Eye (tissue), 1 donor: Measurements from ENCODE around the gene PDPN.
"Not testable (repeated sequence)": the region's sequence is repeated elsewhere in the genome, so short reads cannot be mapped to it uniquely, and the experiment has no call there.

ENCODE experiments used
- DNase-seq: peaks from one replicate; pipeline ENCODE4 v3.0.0-alpha.2; 2015

Gene PDPN, protein sequence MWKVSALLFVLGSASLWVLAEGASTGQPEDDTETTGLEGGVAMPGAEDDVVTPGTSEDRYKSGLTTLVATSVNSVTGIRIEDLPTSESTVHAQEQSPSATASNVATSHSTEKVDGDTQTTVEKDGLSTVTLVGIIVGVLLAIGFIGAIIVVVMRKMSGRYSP

GRCh38 chr1:13583595-13583965 is at the start of gene PDPN:
TSS of gene PDPN (plus strand) at chr1:13583832. CDS start at chr1:13584034, 202 bp downstream.
- peak; percentile 87 for DNase-seq

DNA sequence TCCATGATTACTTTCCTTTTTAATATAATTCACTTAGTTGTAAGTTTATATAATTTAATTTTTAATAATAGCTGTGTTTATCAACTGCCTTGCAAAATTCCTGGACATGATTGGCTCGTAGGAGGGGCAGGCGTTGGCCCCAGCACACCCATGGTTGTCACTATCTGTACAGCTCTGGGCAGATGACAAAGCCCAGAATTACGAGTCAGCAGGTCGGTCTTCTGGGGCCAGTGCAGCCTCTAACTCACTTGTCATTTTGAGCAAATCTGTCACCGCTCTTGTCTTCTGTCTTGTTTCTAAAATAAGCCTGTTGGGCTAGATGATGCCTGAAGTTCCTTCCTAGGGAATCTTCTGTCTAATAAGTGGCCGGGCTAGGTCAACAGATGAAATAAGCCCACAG is 48.4 kb upstream of the PDPN start:
- no peak for DNase-seq

- no peak for DNase-seq
Measured at GRCh38 chr1:13536571-13536970, 47.1 kb upstream of the PDPN start.

DNA sequence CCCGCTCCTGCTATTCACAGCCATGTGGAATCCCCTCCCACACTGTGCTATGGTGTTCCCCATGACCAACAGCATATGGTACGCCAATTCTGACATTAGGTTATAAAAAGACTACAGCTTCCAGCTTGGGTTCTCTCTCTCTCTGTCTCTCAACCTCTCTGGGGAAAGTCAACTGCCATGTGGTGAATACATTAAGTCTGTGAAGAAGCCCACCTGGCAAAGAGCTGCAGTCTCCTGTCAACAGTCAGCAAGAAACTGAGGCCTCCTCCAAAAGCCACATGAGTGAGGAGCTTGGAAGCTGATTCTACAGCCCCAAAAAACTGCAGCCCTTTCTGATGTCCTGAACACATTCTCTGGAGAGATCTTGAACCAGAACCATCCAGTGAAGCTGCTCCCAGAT is 44.8 kb upstream of the PDPN start:
- no peak for DNase-seq

DNA sequence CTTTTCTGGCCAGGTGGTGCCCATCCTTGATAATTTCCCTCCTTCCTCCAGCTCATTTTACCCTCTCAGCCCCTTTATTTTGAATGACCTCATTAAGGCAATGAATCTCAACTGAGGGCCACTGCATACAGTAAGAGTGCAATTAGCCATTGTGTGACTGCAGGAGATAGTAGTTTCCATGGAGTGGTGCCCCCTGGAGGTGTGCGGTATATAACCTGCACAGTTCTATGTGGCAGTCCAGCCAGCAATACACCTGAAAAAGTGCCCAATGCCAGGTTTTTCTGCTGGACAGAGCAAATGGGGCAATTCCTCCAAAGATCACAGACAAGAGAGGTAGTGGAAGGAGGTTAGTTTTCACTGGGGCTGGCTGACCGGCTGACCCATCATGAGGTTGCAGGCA is 43.9 kb upstream of the PDPN start:
- DNase-seq = no peak

DNA sequence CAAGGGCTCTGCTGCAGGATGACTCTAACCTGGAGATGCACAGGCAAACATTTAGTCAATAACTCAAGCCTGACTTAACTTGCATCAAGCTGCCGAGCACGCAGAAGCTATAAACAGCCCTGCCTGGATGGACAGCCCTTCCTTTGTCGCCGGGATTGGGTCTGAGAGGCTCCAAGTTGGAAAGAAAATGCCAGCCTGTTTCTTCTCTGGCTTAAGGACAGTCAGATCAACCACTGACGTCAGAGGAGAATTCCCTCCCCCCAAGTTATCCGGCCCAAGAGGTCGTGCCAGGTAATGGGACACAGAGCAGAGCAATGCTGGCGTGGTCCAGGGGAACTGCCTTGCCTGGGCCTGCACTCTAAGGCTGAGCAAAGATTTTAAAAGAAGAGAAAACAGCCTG is 42.8 kb upstream of the PDPN start:
- no peak for DNase-seq

- no peak for DNase-seq
Measured at GRCh38 chr1:13541435-13542215, 42.0 kb upstream of the PDPN start.

DNA sequence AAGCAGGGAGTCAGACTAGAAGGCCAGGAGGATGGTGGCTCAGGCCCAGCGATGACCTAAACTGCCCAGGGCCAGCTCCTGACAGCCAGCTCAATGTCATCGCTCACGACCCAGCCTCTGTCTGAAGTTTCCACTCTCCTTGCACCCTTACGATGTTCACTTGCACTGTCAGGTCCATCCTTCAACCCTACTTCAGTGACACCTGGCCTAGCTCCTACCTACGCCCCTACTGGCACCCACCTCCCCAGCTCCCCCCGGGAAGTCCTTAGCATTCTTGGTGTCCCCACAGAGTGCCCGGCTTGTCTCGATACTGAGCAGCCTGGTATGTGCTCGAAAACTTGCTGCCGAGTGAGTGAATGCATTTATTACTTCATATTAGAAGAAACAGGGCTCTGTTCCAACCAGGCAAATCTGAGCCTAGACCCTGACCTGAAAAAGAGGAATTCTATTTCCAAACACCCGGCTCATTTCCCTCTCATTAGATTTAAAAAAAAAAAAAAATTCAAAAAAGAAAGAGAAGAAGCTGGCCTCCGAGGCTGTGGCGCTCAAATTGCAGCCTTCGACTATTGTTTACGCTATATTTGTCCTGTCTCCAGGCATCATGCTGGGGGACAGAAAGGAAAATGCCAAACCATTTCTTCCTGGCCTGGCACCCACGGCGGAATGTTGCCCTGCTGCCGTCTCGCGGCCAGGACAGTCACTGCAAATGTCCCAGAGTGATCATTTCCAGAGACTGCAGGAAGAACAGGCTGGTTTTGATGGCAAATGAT is 40.0 kb upstream of the PDPN start:
- peak; percentile 85 for DNase-seq

- DNase-seq = no peak
Measured at GRCh38 chr1:13544221-13544556, 39.4 kb upstream of the PDPN start.

DNA sequence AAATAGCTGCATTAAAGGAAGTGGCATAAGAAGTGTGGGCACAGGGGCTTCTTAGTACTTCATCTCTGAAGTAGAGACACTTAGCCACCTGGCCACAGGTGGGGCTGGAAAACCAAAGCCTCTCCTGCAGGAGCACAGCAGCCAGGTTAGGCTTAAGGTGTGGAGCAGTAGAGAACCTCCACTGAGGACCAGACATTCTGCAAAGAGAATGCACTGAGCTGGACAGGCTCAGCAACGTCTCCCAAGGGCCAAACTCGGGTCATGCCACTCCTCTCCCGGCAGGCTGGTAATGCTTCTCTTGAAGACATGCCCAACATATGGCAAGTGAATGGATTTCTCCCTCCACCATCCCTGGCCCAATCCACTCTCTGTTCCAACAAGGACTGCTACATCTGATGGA is 36.8 kb upstream of the PDPN start:
- no peak for DNase-seq

DNA sequence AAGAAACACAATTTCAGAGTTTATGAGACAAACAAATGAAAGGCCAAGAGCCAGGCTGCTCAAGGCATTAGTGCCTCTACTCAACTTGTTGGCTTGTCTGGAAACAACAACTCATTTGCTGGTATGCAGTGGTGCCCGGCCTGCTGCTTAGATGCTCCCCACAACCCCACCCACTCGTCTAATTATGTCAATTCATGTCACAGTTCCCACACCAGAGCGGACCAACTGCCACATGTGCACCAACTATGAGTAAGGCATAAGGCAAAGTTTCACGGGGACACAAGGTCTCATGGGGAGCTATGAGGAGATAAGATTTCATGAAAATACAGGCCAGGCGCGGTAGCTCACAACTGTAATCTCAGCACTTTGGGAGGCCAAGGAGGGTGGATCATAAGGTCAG is 35.4 kb upstream of the PDPN start:
- DNase-seq = no peak

DNA sequence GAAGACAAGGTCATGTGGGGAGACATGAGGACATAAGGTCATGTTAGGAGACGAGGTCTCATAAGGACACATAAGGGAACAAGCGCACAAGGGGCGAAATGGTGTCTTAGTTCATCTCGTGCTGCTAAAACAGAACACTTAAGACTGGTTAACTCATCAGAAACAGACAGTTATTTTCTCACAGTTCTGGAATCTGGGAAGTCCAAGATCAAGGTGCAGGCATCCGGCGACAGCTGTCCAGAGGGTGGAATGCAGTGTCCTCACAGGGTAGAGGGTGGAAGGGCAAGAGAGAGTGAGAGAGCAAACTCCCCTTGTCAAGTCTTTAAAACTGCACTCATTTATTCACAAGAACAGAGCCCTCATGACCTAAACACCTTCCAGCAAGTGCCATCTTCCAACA is 34.6 kb upstream of the PDPN start:
- DNase-seq = no peak

GRCh38 chr1:13549521-13549920 is 34.1 kb upstream of the PDPN start:
- DNase-seq = no peak

GRCh38 chr1:13550663-13551062 is 33.0 kb upstream of the PDPN start:
- DNase-seq = peak; percentile 44

DNA sequence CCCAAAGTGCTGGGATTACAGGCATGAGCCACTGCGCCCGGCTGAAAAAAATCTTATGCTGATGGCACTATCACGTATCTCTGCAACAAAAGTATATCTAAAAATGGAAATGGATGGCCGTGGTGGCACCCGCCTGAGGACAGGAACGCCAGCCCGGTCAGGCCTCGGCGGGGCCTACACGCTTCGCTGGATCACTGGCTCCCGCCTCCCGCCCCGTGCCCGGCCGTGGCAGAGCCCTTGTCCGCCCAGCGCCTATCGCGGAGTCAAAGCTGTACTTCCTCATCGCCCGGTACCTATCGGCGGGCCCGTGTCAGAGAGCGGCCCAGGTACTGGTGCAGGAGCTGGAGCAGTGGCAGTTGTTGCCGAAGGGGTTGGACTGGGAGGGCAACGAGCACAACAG is 28.8 kb upstream of the PDPN start:
- DNase-seq = no peak

GRCh38 chr1:13556224-13556764 is 27.3 kb upstream of the PDPN start:
- DNase-seq = no peak

DNA sequence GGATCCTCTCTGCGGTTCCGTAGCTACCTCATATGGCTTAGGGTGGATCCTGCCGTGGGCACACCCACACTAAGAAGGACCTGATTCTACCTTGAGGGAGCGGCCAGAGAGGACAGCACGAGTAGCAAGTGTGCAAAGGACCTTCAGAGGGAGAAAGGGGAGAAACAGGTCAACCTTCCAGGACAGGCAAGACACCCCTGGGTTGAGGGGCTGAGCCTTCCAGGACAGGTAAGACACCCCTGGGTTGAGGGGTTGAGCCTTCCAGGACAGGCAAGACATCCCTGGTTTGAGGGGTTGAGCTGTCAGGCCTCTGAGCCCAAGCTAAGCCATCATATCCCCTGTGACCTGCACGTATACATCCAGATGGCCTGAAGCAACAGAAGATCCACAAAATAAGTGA is 23.1 kb upstream of the PDPN start:
- no peak for DNase-seq

- not testable (repeated sequence) for DNase-seq
Measured at GRCh38 chr1:13562981-13563380, 20.7 kb upstream of the PDPN start.

DNA sequence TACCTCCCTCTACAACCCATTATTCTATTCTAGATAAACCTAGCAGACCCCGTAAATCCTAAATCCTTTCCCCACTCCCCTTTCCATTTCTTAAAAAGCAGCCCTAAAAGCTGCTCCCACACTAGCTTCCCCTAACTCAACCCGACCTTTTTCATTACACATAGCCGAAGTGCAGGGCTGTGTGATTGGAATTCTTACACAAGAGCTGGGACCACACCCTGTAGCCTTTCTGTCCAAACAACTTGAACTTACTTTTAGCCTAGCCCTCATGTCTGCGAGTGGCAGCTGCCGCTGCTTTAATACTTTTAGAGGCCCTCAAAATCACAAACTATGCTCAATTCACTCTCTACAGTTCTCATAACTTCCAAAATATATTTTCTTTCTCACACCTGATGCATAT is 19.6 kb upstream of the PDPN start:
- DNase-seq = no peak

DNA sequence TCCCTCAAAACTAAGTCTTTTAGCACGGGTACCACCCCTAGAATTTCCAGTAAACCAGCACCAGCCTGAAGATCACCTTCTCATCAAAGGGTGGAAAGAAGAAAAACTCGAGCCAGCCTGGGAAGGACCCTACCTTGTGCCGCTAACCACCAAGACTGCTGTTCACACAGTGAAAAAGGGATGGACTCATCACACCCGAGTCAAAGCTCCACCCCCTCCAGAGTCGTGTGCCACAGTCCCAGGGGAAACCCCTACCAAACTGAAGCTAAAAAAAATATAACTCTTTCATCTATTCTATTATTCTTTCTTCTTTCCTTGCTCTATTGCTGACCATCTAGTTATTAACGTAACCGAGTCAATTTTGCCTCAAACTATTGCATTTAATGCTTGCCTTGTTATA is 13.2 kb upstream of the PDPN start:
- not testable (repeated sequence) for DNase-seq

- DNase-seq = no peak
Measured at GRCh38 chr1:13570924-13571323, 12.7 kb upstream of the PDPN start.

- DNase-seq = no peak
Measured at GRCh38 chr1:13573586-13573985, 10.0 kb upstream of the PDPN start.

GRCh38 chr1:13576926-13577325 is 6.7 kb upstream of the PDPN start:
- no peak for DNase-seq

DNA sequence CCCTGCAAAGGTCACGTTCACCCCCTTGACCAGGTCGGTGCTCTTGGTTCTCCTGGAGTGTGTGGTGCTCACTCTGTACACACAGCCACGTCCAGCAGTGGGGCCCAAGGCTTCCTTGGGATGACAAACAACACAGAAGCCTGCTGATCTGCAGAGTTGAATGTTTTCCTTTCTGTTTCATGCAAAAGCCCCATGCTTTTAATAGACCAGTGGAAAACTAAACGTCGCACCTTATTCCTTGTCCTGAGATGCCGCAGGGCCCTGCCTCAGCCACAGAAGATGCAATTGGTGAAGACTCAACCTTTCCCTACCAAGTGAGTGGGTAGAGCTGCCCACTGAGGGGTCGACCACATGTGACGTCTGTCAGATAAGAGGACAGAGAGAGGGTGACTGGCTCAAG is 5.8 kb upstream of the PDPN start:
- DNase-seq = no peak
